K562 (cell line): Measurements from ENCODE around the gene ZDHHC8. TPM values are rescaled to one million over a fixed set of nuclear protein-coding genes. Genes with fewer than 3 reads are reported as not detected.

Source experiments
- CHD7 ChIP-seq: fragments of 200-600 bp; sonication (generic); IDR thresholded peaks from one replicate; pipeline ENCODE4 v1.6.1; 2012; ENCODE audit warnings: mild to moderate bottlenecking, low read depth, low read length, inconsistent platforms
- E2F3 ChIP-seq: fragments of 250-450 bp; sonication (Bioruptor Pico); IDR thresholded peaks from 2 replicates; pipeline ENCODE4 v1.4.0; 2020; ENCODE audit warnings: mild to moderate bottlenecking
- MNT ChIP-seq, 2 experiments: fragments of 450-650 bp; conservative IDR thresholded peaks; 2 replicates each; pipeline ENCODE4 v1.6.1; 2017; ENCODE audit warnings: mild to moderate bottlenecking in 2 of 2, moderate library complexity in 2 of 2
- POLR2B ChIP-seq: fragments of 450-650 bp; IDR thresholded peaks from 2 replicates; pipeline ENCODE4 v1.6.1; 2018; ENCODE audit warnings: low read depth; ENCODE audit not compliant: partially characterized antibody
- RREB1 ChIP-seq: fragments of 250-450 bp; sonication (Bioruptor Pico); IDR thresholded peaks from 2 replicates; pipeline ENCODE4 v1.4.0; 2020
- ZNF395 ChIP-seq: fragments of 200-800 bp; sonication (Bioruptor generic); IDR thresholded peaks from 2 replicates; pipeline ENCODE4 v1.6.1; 2017; ENCODE audit warnings: missing genetic modification characterization, missing compliant biosample characterization
- polyA plus RNA-seq, 8 experiments: library from polyadenylated mRNA; depleted of rRNA in 4 of 8; stranded (reverse) in 5 of 8; unstranded in 3 of 8; fragments of >200 nt; fragmentation: Nextera tagmentation in 2 of 8; fragmentation: Illumina TruSeq in 1 of 8; extraction: Ambion mirVana in 2 of 8; extraction: Trizol in 1 of 8; gene quantifications; 2 replicates each; pipeline versions ENCODE4 v1.2.1 to v1.2.3, GENCODE V29; 2011 to 2014; ENCODE audit warnings: inconsistent platforms in 1 of 8, missing spikeins in 1 of 8
- total RNA-seq, 7 experiments: library from RNA; depleted of rRNA in 6 of 7; stranded (reverse); fragments of >200 nt in 6 of 7; fragmentation: Illumina TruSeq in 2 of 7; extraction: Trizol in 2 of 7; gene quantifications; 2 replicates each; pipeline versions ENCODE4 v1.2.1 to v1.2.3, GENCODE V29; 2011 to 2021; ENCODE audit warnings: low replicate concordance in 1 of 7

The ZDHHC8 gene
- total and polyA plus RNA-seq, 9 of the 15 experiments (the other 6 are each of a cell fraction or from before 2014, with no cell fraction given), result 0.04 to 109 (median 16.4) TPM

- TF ChIP-seq CHD7 (peak; percentile 42), RREB1 (CRISPR knock-in tag) (no peak), POLR2B (peak; percentile 86), ZNF395 (CRISPR knock-in tag) (0 out of 2 replicates have a peak, but pooled peaks have one; percentile 13), E2F3 (CRISPR knock-in tag) (0 out of 2 replicates have a peak, but pooled peaks have one; percentile 9), MNT (conservative IDR thresholded peaks at IDR 0.05) (no peak)
Observed at GRCh38 chr22:20127318-20127868, 4.2 kb upstream of the ZDHHC8 start (continued).
